SK-N-SH (cell line): ENCODE results near the gene DCDC2.

Experiments
- CTCF ChIP-seq: fragments of 200-600 bp; sonication (generic); IDR thresholded peaks from 2 replicates; pipeline ENCODE4 v1.6.1; 2017; ENCODE audit warnings: antibody characterized with exemption, mild to moderate bottlenecking, moderate library complexity
- EP300 ChIP-seq, 2 experiments: IDR thresholded peaks; 2 replicates each; pipeline versions ENCODE4 v1.4.0 to v1.6.1; 2012; ENCODE audit warnings: borderline replicate concordance in 1 of 2, low read depth in 1 of 2, low read length in 1 of 2
- EZH2phosphoT487 ChIP-seq: fragments of 200-600 bp; sonication (generic); IDR thresholded peaks from 2 replicates; pipeline ENCODE4 v1.6.1; 2017; ENCODE audit warnings: low read depth, mixed run types, mild to moderate bottlenecking, antibody characterized with exemption, moderate library complexity, borderline replicate concordance
- MAX ChIP-seq: IDR thresholded peaks from 2 replicates; pipeline ENCODE4 v1.4.0; 2012; ENCODE audit warnings: low read depth
- NFIC ChIP-seq: IDR thresholded peaks from 2 replicates; pipeline ENCODE4 v1.4.0; 2012; ENCODE audit warnings: borderline replicate concordance
- RAD21 ChIP-seq: IDR thresholded peaks from 2 replicates; pipeline ENCODE4 v1.6.1; 2012; ENCODE audit warnings: mild to moderate bottlenecking, low read length
- RXRA ChIP-seq: IDR thresholded peaks from 2 replicates; pipeline ENCODE4 v1.4.0; 2012; ENCODE audit warnings: low read depth, mild to moderate bottlenecking, borderline replicate concordance
- SIN3A ChIP-seq: IDR thresholded peaks from 2 replicates; pipeline ENCODE4 v1.6.1; 2012; ENCODE audit warnings: low read depth, mild to moderate bottlenecking, low read length, moderate library complexity, borderline replicate concordance
- SMC3 ChIP-seq: IDR thresholded peaks from 2 replicates; pipeline ENCODE4 v1.6.1; 2012; ENCODE audit warnings: low read depth, low read length, improper control_type of control experiment
- TAF1 ChIP-seq: IDR thresholded peaks from 2 replicates; pipeline ENCODE4 v1.6.1; 2012; ENCODE audit warnings: low read depth, mild to moderate bottlenecking, low read length, moderate library complexity, borderline replicate concordance
- USF2 ChIP-seq: fragments of 150-350 bp; IDR thresholded peaks from 2 replicates; pipeline ENCODE4 v1.6.1; 2017; ENCODE audit warnings: antibody characterized with exemption, low read length, low read depth, borderline replicate concordance
- YY1 ChIP-seq: IDR thresholded peaks from 2 replicates; pipeline ENCODE4 v1.4.0; 2012; ENCODE audit warnings: low read depth, mild to moderate bottlenecking
- TF ChIP-seq, protein P1 (sequence below): IDR thresholded peaks from 2 replicates; pipeline ENCODE4 v1.6.1; 2012; ENCODE audit warnings: mild to moderate bottlenecking, low read depth, low read length, moderate library complexity
- TF ChIP-seq, protein P2 (sequence below): IDR thresholded peaks from 2 replicates; pipeline ENCODE4 v1.4.0; 2012; ENCODE audit warnings: low read depth, borderline replicate concordance

DNA sequence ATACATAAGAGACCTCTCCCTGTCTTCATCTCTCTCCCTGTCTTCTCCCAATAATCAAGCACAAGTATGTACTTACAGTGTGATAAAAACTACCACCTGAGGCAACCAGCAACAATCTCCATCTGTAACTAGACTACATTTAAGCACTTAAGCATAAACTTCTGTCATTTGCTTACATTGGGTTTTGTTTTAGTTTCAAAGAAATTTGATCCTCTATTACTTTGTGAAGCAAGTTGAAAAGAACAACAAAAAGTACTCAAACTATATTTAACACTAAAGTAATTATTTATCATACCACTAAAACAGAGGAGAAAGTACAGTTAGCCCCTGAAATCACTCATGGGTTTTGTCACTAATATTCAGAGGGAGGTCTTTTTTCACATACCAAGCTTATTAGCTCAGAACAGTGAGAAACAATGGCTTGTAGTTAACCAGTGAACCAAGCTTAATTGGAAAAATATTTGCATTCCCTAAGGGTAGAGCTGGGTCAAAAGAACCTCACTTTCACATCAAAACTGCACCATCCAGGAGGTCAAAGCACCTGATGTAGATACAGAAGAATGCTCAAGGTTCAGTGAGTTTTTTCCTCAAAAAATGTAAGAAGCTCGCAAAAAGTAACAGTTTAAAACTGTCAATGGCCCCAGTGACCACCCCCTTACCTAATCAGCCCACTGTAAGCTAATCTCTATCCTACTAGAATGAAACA is 34.1 kb downstream of the DCDC2 start:
- no peak for TF ChIP-seq CTCF
- no peak for TF ChIP-seq MAX
- TF ChIP-seq USF2 = no peak
- TF ChIP-seq SMC3 = no peak
- TF ChIP-seq, protein P1, sequence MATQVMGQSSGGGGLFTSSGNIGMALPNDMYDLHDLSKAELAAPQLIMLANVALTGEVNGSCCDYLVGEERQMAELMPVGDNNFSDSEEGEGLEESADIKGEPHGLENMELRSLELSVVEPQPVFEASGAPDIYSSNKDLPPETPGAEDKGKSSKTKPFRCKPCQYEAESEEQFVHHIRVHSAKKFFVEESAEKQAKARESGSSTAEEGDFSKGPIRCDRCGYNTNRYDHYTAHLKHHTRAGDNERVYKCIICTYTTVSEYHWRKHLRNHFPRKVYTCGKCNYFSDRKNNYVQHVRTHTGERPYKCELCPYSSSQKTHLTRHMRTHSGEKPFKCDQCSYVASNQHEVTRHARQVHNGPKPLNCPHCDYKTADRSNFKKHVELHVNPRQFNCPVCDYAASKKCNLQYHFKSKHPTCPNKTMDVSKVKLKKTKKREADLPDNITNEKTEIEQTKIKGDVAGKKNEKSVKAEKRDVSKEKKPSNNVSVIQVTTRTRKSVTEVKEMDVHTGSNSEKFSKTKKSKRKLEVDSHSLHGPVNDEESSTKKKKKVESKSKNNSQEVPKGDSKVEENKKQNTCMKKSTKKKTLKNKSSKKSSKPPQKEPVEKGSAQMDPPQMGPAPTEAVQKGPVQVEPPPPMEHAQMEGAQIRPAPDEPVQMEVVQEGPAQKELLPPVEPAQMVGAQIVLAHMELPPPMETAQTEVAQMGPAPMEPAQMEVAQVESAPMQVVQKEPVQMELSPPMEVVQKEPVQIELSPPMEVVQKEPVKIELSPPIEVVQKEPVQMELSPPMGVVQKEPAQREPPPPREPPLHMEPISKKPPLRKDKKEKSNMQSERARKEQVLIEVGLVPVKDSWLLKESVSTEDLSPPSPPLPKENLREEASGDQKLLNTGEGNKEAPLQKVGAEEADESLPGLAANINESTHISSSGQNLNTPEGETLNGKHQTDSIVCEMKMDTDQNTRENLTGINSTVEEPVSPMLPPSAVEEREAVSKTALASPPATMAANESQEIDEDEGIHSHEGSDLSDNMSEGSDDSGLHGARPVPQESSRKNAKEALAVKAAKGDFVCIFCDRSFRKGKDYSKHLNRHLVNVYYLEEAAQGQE = no peak
- TF ChIP-seq NFIC = no peak
- TF ChIP-seq EP300 (IDR thresholded peaks at IDR 0.05; ENCODE audit: borderline replicate concordance in 1 of 2, low read depth in 1 of 2, low read length in 1 of 2) = no peak
- no peak for TF ChIP-seq TAF1
- no peak for TF ChIP-seq EZH2phosphoT487
- no peak for TF ChIP-seq RAD21
- no peak for TF ChIP-seq RXRA
- TF ChIP-seq SIN3A = no peak
- no peak for TF ChIP-seq YY1
- TF ChIP-seq, protein P2, sequence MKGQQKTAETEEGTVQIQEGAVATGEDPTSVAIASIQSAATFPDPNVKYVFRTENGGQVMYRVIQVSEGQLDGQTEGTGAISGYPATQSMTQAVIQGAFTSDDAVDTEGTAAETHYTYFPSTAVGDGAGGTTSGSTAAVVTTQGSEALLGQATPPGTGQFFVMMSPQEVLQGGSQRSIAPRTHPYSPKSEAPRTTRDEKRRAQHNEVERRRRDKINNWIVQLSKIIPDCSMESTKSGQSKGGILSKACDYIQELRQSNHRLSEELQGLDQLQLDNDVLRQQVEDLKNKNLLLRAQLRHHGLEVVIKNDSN = no peak
